DOHH2 (cell line): ENCODE data around the gene CCDC182.

ENCODE experiments used
- H3F3A ChIP-seq: fragments of 200-600 bp; sonication (generic), shearing (Covaris generic); 2 replicates; pipeline ENCODE4 v1.6.0; 2016; ENCODE audit warnings: antibody characterized with exemption, mild to moderate bottlenecking; ENCODE audit not compliant: control insufficient read depth, insufficient read depth
- H3K27ac ChIP-seq: fragments of 200-600 bp; sonication (generic); 2 replicates; pipeline ENCODE4 v1.5.1; 2014; ENCODE audit warnings: low read depth, mild to moderate bottlenecking, low read length, moderate library complexity
- H3K27me3 ChIP-seq: fragments of 200-600 bp; sonication (generic); 2 replicates; pipeline ENCODE4 v1.6.1; 2014; ENCODE audit warnings: mild to moderate bottlenecking, low read length, mixed read lengths; ENCODE audit not compliant: control insufficient read depth
- H3K36me3 ChIP-seq: fragments of 200-600 bp; sonication (generic); 2 replicates; pipeline ENCODE4 v1.6.1; 2014; ENCODE audit warnings: mild to moderate bottlenecking, low read length, moderate library complexity, mixed read lengths; ENCODE audit not compliant: control insufficient read depth
- H3K4me1 ChIP-seq: fragments of 200-600 bp; sonication (generic); 2 replicates; pipeline ENCODE4 v1.6.1; 2014; ENCODE audit warnings: mild to moderate bottlenecking, low read length, mixed read lengths; ENCODE audit not compliant: control insufficient read depth
- H3K4me2 ChIP-seq: fragments of 200-600 bp; sonication (generic); 2 replicates; pipeline ENCODE4 v1.6.0; 2014; ENCODE audit warnings: mild to moderate bottlenecking, low read length, moderate library complexity
- H3K4me3 ChIP-seq: fragments of 200-600 bp; sonication (generic); 2 replicates; pipeline ENCODE4 v1.5.1; 2014; ENCODE audit warnings: mild to moderate bottlenecking, low read length, mixed read lengths
- H3K79me2 ChIP-seq: fragments of 200-600 bp; sonication (generic); 2 replicates; pipeline ENCODE4 v1.6.1; 2014; ENCODE audit warnings: mild to moderate bottlenecking, low read length, mixed read lengths; ENCODE audit not compliant: control insufficient read depth
- H3K9me2 ChIP-seq: fragments of 200-600 bp; sonication (generic); replicated peaks from 2 replicates; pipeline ENCODE4 v1.6.1; 2014; ENCODE audit warnings: mild to moderate bottlenecking, low read length, mixed read lengths; ENCODE audit not compliant: control insufficient read depth
- H3K9me3 ChIP-seq: fragments of 200-600 bp; sonication (generic); 2 replicates; pipeline ENCODE4 v1.6.1; 2014; ENCODE audit warnings: antibody characterized with exemption, low read length, mixed read lengths; ENCODE audit not compliant: control insufficient read depth, insufficient read depth
- H4K20me1 ChIP-seq: fragments of 200-600 bp; sonication (generic); 2 replicates; pipeline ENCODE4 v1.6.0; 2014; ENCODE audit warnings: low read depth, mild to moderate bottlenecking, antibody characterized with exemption, low read length, moderate library complexity; ENCODE audit not compliant: control insufficient read depth, insufficient read depth
- EZH2phosphoT487 ChIP-seq: fragments of 200-600 bp; sonication (generic); IDR thresholded peaks from 2 replicates; pipeline ENCODE4 v1.6.1; 2017; ENCODE audit warnings: borderline replicate concordance, mild to moderate bottlenecking, antibody characterized with exemption, low read length, moderate library complexity, mixed read lengths
- TF ChIP-seq, protein P1 (sequence below): fragments of 200-600 bp; sonication (generic); IDR thresholded peaks from one replicate; pipeline ENCODE4 v1.5.1; 2014; ENCODE audit warnings: antibody characterized with exemption, mild to moderate bottlenecking, low read depth, low read length; ENCODE audit not compliant: poor library complexity, severe bottlenecking

Gene CCDC182

DNA sequence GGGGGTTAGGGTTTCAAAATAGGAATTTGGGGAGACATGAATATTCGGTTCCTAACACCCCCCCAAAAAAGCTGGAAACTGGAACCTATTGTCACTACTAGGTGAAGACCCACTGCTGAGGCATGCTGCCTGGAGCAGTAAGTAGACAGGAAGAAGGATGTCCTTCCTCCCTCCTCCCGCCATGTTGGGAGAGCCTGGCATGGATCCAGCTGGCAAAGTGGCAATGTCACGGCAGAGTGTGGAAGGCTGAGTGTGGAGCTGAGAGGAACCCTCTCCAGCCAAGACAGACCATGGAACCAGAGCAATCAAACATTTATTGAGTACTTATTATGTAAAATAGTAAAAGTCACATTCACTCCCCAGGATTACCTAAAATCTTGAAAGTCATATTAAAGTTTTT is 49.0 kb downstream of the CCDC182 start:
- no peaks in the 10 kb centered on the region for H3K27me3 ChIP-seq

More for the DNA sequence above, 49.0 kb downstream of the CCDC182 start:
- Histone ChIP-seq H3K4me2 (no peak overlapping the region), H3K4me1 (peaks cover 19% of the 10 kb centered on the region), H3K4me3 (no peak overlapping the region), H3F3A (no peaks in the 10 kb centered on the region), H3K36me3 (no peaks in the 10 kb centered on the region), H3K27ac (no peak overlapping the region), H3K9me2 (no peaks in the 10 kb centered on the region), H4K20me1 (no peaks in the 10 kb centered on the region), H3K9me3 (no peaks in the 10 kb centered on the region), H3K79me2 (no peaks in the 10 kb centered on the region)
- no peak for TF ChIP-seq EZH2phosphoT487
- TF ChIP-seq, protein P1, sequence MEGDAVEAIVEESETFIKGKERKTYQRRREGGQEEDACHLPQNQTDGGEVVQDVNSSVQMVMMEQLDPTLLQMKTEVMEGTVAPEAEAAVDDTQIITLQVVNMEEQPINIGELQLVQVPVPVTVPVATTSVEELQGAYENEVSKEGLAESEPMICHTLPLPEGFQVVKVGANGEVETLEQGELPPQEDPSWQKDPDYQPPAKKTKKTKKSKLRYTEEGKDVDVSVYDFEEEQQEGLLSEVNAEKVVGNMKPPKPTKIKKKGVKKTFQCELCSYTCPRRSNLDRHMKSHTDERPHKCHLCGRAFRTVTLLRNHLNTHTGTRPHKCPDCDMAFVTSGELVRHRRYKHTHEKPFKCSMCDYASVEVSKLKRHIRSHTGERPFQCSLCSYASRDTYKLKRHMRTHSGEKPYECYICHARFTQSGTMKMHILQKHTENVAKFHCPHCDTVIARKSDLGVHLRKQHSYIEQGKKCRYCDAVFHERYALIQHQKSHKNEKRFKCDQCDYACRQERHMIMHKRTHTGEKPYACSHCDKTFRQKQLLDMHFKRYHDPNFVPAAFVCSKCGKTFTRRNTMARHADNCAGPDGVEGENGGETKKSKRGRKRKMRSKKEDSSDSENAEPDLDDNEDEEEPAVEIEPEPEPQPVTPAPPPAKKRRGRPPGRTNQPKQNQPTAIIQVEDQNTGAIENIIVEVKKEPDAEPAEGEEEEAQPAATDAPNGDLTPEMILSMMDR, result no peak
